Central memory CD8-positive, alpha-beta T cell (primary cell): ENCODE measurements around the gene RAB5IF.

ENCODE experiments used
- ATAC-seq: fragments of 150-1000 bp; cut with Tn5 transposase; replicated peaks from 2 replicates; pipeline ENCODE4 v1.10.0; 2022; ENCODE audit warnings: mild to moderate bottlenecking, moderate FRiP score, moderate number of reproducible peaks; ENCODE audit not compliant: poor library complexity, severe bottlenecking; ENCODE audit errors: extremely low read depth
- DNase-seq, 2 donors: peaks; one replicate each; pipeline ENCODE4 v3.0.0; 2021; ENCODE audit warnings: low spot score in 2 of 2
- H3K27ac Mint-ChIP-seq: one replicate; pipeline ENCODE4 v1.8.0; 2022; ENCODE audit warnings: low read depth, mild to moderate bottlenecking, moderate library complexity, mixed read lengths
- H3K27me3 Mint-ChIP-seq: one replicate; pipeline ENCODE4 v1.8.0; 2022; ENCODE audit warnings: mixed read lengths
- H3K36me3 Mint-ChIP-seq: one replicate; pipeline ENCODE4 v1.8.0; 2022; ENCODE audit warnings: mild to moderate bottlenecking, moderate library complexity, mixed read lengths; ENCODE audit not compliant: insufficient read depth
- H3K4me1 Mint-ChIP-seq: one replicate; pipeline ENCODE4 v1.8.0; 2022; ENCODE audit warnings: mixed read lengths
- H3K4me3 Mint-ChIP-seq: one replicate; pipeline ENCODE4 v1.8.0; 2022; ENCODE audit warnings: mild to moderate bottlenecking, moderate library complexity, mixed read lengths
- H3K9me3 Mint-ChIP-seq: one replicate; pipeline ENCODE4 v1.8.0; 2022; ENCODE audit warnings: mixed read lengths

Gene RAB5IF

DNA sequence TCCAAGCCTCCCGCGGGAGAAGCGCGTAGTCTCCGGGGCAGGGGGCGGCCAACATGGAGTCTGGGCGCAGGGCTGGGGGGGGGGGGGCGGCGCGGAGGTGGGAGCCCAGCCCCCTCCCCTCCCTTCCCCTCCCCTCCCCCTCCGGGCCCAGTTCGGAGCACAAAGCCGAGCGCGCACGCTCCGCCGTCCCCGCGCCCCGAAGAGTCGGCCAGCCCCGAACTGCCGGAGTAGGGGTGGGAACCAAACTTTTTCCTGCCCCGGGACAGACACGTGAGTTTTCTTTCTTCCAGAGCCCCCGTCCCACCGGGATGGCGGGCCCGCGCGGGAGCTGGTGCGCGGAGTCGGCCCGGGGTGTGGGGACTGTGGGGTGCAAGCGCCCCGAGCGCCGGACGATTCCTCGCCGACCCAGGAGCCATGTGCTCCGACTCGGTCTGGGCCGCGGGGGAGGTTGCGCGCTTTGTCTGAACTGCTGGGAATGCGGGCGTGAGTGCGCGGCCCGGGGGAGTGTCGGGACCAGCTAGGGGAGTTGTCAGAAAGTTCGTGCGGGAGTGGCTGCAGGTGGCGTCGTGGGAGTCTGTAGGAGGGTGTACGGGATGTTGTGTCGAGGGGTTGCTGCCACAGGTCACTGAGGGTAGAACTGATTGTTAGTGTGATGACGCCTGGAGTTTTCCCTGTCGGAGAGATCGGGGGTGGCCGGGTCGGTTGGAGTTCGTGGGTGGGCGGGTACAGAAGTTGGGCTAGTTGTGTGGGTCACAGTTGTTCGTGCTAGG is 31.0 kb upstream of the RAB5IF start:
- Mint-ChIP-seq H3K9me3 (no peaks in the 10 kb centered on the region), H3K27me3 (no peaks in the 10 kb centered on the region), H3K4me3 (peak overlapping the region; percentile 84), H3K27ac (peak overlapping the region; percentile 93), H3K4me1 (peaks cover 34% of the 10 kb centered on the region), H3K36me3 (peaks cover 35% of the 10 kb centered on the region)
- ATAC-seq (peak; percentile 2), DNase-seq (peak; percentile 27 to 34)

- H3K4me1 Mint-ChIP-seq = peaks cover 41% of the 10 kb centered on the region
- ATAC-seq = no peak
These were observed 29.5 kb upstream of the RAB5IF start for GRCh38 chr20:36576081-36576445.

DNA sequence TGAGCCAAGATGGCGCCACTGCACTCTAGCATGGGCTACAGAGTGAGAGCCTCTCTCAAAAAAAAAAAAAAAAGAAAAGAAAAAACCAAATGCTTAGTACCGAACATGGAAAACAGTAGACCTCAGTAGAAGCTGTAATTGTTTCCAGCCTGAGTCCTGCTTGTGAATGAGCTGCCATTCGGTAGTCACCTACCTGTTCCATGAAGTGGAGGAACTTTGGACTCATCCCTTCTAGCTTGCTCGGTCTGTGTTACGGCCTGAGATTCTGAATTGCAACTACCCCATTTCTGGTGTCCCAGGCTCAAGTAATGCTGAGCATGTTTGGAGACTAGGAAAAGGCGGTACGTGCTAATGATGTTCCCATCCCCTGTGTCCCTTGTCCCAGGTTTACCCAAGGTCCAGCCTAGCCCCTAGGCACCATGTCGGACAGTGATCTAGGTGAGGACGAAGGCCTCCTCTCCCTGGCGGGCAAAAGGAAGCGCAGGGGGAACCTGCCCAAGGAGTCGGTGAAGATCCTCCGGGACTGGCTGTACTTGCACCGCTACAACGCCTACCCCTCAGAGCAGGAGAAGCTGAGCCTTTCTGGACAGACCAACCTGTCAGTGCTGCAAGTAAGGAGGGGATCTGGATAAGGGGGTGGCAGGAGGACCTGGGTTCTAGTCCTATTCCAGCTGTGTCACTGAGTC is 27.1 kb upstream of the RAB5IF start:
- Mint-ChIP-seq H3K4me1 (peaks cover 27% of the 10 kb centered on the region), H3K27ac (no peak overlapping the region), H3K27me3 (no peaks in the 10 kb centered on the region), H3K4me3 (no peak overlapping the region), H3K9me3 (no peaks in the 10 kb centered on the region), H3K36me3 (peaks cover 51% of the 10 kb centered on the region)
- ATAC-seq (no peak), DNase-seq (no peak)

More at GRCh38 chr20:36576081-36576445, 29.5 kb upstream of the RAB5IF start:
- Mint-ChIP-seq H3K9me3 (no peaks in the 10 kb centered on the region), H3K36me3 (peaks cover 47% of the 10 kb centered on the region), H3K27ac (peak overlapping the region; percentile 93), H3K4me3 (no peak overlapping the region), H3K27me3 (no peaks in the 10 kb centered on the region)
- no peak for DNase-seq

GRCh38 chr20:36579996-36580545 is 25.5 kb upstream of the RAB5IF start:
- Mint-ChIP-seq H3K4me1 (peaks cover 24% of the 10 kb centered on the region), H3K36me3 (peaks cover 48% of the 10 kb centered on the region)

DNA sequence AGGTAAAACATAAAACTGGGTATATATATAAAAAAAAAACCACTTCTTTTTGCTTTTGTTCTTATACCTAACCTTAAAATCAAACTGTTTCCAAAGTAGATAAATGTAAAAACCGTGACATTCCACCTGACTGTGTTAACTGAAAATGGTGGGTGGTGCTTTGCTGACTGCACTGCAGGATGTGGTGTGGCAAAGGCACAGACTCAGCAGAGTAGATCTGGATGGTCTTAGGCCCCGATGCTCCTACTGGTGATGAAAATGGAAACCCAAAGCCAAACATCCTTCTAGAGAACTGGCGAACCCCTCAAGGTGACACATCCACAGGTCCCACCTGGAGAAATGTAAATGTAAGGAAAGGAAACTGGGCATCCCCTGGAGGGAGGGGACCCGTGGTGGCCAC is 23.3 kb upstream of the RAB5IF start:
- peaks cover 37% of the 10 kb centered on the region for H3K36me3 Mint-ChIP-seq

More at GRCh38 chr20:36579996-36580545, 25.5 kb upstream of the RAB5IF start:
- no peak overlapping the region for H3K27ac Mint-ChIP-seq
- peak overlapping the region; percentile 13 for H3K4me3 Mint-ChIP-seq
- ATAC-seq (no peak), DNase-seq (no peak)
- H3K27me3 Mint-ChIP-seq = no peaks in the 10 kb centered on the region
- H3K9me3 Mint-ChIP-seq = no peaks in the 10 kb centered on the region

DNA sequence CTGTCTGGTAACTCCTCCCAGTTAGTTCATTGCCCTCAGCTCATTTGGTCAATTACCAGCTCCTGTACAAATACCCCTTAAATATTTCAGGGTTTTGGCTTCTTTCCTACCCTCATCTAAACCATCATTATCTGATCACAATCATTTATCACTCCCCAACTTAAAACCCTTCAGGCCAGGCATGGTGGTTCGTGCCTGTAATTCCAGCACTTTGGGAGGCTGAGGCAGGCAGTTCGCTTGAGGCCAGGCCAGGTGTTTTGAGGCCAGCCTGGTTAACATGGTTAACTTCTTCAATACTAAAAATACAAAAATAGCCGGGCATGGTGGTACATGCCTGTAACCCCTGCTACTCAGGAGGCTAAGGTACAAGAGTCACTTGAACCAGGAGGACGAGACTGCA is 22.8 kb upstream of the RAB5IF start:
- DNase-seq (no peak), ATAC-seq (no peak)
- H3K36me3 Mint-ChIP-seq = peaks cover 37% of the 10 kb centered on the region
- H3K9me3 Mint-ChIP-seq = no peaks in the 10 kb centered on the region
- no peaks in the 10 kb centered on the region for H3K27me3 Mint-ChIP-seq
- peak overlapping the region; percentile 73 for H3K27ac Mint-ChIP-seq
- H3K4me1 Mint-ChIP-seq = peaks cover 21% of the 10 kb centered on the region
- H3K4me3 Mint-ChIP-seq = no peak overlapping the region

More for the DNA sequence above, 23.3 kb upstream of the RAB5IF start:
- Mint-ChIP-seq H3K9me3 (no peaks in the 10 kb centered on the region), H3K27me3 (no peaks in the 10 kb centered on the region), H3K4me3 (no peak overlapping the region), H3K4me1 (peaks cover 18% of the 10 kb centered on the region), H3K27ac (peak overlapping the region; percentile 73)
- no peak for DNase-seq
- peak; percentile 67 for ATAC-seq

- ATAC-seq (no peak), DNase-seq (no peak)
- Mint-ChIP-seq H3K4me3 (no peak overlapping the region), H3K9me3 (no peaks in the 10 kb centered on the region), H3K36me3 (peaks cover 29% of the 10 kb centered on the region), H3K4me1 (peaks cover 21% of the 10 kb centered on the region), H3K27me3 (no peaks in the 10 kb centered on the region), H3K27ac (no peak overlapping the region)
These were observed 21.5 kb upstream of the RAB5IF start for GRCh38 chr20:36584018-36584481.

DNA sequence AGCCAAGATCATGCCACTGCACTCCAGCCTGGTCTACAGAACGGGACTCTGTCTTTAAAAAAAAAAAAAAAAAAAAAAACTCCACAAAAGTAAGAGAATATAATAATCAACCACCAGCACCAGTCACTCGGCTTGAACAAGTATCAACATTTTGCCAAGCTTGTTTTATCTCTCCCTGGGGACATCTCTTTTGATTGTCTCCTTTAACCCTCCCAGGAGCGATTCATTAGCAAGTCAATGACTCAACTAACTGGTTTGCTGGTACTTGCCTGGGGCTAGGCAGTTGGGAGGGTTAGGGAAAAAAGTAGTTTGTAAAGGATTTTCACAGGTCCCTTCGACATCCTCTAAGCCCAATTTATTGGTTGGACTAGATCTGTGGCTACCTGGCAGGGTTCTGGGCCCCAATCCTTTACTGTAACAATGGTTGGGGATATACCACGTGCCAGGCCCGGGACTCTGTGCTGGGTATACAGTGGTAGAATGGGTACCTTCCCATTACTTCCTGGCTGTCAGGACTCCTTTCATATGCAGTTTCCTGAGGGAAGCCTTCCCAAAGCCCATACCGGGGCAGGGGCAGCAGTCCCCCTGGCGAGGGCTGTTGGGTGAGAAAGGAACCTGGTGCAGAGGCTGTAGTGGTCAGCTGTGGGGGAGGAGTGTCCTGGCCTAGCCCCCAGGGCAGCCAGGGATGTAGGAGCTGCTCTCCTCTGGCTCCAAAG is 20.0 kb upstream of the RAB5IF start:
- no peaks in the 10 kb centered on the region for H3K27me3 Mint-ChIP-seq
- DNase-seq (no peak), ATAC-seq (no peak)
- H3K4me1 Mint-ChIP-seq = peaks cover 14% of the 10 kb centered on the region
- no peaks in the 10 kb centered on the region for H3K9me3 Mint-ChIP-seq
- peaks cover 21% of the 10 kb centered on the region for H3K36me3 Mint-ChIP-seq
- no peak overlapping the region for H3K4me3 Mint-ChIP-seq
- H3K27ac Mint-ChIP-seq = no peak overlapping the region

DNA sequence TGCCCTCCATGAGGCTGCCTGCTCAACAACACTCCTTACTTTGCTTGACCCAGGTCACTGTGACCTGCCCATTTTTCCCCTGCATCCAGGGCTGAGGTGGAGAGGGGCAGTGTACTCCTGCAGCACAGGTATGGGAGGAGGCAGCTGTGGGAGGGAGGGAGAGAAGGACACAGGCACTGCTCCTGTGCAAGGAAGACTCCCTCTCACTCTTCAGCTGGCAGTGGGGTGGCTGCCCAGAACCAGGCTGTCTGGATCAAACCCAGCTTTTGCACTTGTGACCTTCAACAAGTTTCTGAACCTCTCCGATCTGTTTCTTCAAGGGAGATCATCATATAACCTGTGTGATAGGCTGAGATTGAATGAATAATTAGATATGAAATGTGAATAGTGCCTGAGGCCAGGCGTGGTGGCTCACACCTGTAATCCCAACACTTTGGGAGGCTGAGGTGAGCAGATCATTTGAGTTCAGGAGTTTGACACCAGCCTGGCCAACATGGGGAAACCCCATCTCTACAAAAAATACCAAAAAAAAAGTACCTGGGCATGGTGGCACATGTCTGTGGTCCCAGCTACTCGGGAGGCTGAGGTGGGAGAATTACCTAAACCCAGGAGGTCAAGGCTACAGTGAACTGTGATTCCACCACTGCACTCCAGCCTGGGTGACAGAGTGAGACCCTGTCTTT is 18.1 kb upstream of the RAB5IF start:
- Mint-ChIP-seq H3K4me1 (peaks cover 26% of the 10 kb centered on the region), H3K27me3 (no peaks in the 10 kb centered on the region), H3K27ac (no peak overlapping the region), H3K9me3 (no peaks in the 10 kb centered on the region), H3K36me3 (peaks cover 18% of the 10 kb centered on the region), H3K4me3 (no peak overlapping the region)
- ATAC-seq (no peak), DNase-seq (no peak)

DNA sequence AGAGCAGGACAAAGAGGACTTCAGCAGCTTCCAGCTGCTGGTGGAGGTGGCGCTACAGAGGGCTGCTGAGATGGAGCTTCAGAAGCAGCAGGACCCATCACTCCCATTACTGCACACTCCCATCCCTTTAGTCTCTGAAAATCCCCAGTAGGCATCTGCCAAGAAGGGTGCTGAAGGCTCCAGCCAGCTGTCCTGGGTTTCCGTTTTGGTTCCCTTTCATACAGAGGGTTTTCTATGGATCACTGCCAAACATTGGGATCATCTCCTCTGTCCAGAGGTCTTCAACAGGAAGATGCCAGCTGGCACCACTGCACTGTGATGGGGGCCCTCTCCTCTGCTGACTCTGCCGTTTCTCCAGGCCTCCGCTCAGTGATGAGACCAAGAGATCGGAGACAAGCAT is 14.3 kb upstream of the RAB5IF start:
- no peak for DNase-seq
- peaks cover 46% of the 10 kb centered on the region for H3K4me1 Mint-ChIP-seq
- no peak overlapping the region for H3K4me3 Mint-ChIP-seq

GRCh38 chr20:36591854-36592641 is 13.5 kb upstream of the RAB5IF start:
- Mint-ChIP-seq H3K4me3 (no peak overlapping the region), H3K27ac (peak overlapping the region; percentile 85), H3K27me3 (no peaks in the 10 kb centered on the region), H3K4me1 (peaks cover 42% of the 10 kb centered on the region), H3K36me3 (peaks cover 15% of the 10 kb centered on the region), H3K9me3 (no peaks in the 10 kb centered on the region)
- ATAC-seq = peak; percentile 17
- DNase-seq = no peak

More for the DNA sequence above, 14.3 kb upstream of the RAB5IF start:
- ATAC-seq = no peak
- Mint-ChIP-seq H3K27me3 (no peaks in the 10 kb centered on the region), H3K36me3 (peaks cover 15% of the 10 kb centered on the region), H3K27ac (peak overlapping the region; percentile 25), H3K9me3 (no peaks in the 10 kb centered on the region)
